ENCODE data around the gene UCKL1.
A peak's percentile ranks its signal among the peaks of the same experiment; 100 is the strongest.
"Not testable (repeated sequence)": the region's sequence is repeated elsewhere in the genome, so short reads cannot be mapped to it uniquely, and the experiment has no call there.

UCKL1 gene

GRCh38 chr20:63972312-63973159 lies 16.3 kb upstream of the UCKL1 start:
- DNase-seq: no peak

- not testable (repeated sequence) for DNase-seq
These were observed 15.7 kb upstream of the UCKL1 start for GRCh38 chr20:63971960-63972311.

- no peak for DNase-seq
These were observed 14.7 kb upstream of the UCKL1 start for GRCh38 chr20:63970714-63971431.

DNA sequence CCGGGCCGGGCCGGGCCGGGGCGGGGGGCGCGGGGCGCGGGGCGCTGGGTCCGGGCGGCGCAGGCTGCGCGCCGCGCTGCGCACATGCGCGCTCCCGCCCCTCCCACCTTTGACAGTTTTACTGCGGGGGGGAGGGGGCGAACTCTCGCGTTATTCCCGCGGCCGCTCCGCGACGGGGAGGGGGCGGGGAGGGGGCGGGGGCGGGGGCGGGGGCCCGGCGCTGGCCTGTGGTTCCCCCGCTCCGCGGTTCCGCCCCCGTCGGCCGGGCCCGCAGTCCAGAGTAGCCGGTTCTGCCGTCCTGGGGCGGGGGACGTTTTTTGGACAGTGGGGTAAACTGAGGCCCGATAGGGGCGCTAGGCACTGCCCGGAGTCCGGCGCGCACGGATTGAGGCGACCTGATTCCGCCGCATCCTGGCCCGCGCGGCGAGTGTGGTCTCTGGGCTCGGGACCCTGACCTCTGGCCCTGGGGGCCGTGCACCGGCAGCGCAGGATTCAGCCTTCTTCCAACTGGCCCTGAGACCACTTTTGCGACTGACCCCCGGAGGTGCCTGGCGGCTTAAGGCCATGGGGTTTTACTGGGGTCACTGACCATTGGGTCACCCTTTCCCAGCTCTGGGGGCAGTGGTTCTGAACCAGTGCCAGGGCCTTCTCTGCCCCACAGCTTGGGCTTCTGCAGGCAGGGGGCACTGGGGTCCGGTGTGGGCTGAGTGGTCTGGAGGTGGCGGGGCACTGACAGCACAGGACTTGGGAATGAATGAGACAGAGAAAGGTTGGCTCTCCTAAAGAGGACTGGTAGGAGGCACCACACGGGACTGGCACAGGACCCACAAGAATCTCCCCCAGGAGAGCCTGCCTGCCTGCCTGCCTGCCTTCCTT lies 13.9 kb upstream of the UCKL1 start, which contains the start of gene ZNF512B:
Gene ZNF512B, minus strand, starts transcription at position 93 of the 876 bp plus-strand sequence. CDS start 1,980 bp downstream, outside the sequence.
- peak in 4 of 5 donors; percentile 37 to 65 (median 58) for DNase-seq

DNA sequence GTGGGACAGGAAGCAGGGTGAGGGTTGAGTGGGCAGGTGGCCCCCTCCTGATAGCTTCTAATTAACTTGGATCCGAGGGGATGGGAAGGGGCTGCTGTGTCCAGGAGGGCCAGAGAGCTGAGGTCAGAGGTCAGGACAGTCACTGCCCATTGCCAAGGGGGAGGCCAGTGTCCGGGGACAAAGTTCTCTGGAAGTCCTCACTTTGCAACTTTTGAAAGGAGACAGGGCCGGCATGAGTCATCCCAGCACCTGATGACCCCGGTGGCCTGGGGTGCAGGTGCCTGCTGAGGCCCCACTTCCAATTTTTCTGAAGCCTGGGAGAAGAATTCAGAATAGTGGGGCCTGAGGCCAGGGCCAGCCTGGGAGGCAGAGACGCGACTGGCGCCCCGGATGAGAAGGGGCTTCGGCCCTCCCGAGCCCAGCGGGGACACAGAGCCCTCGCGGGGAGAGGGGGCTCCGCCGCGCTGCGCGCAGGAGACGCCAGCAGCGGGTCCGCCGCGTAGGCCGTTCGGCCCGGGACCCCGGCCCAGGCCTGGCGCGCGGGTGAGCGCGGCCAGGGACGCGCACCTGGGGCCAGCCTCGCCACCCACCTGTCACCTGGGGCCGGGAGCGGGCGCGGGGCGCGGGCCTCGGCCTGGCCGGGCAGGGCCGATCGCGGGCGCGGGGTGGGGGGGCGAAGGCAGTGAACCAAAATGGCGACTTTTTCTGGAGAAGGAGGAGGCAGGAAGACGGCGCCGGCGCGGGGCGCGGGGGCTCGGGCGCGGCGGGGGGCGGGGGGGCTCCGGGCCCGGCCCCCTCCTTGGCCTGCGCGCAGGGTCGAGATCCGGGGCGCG lies 12.9 kb upstream of the UCKL1 start:
- peak in 3 of 5 donors; percentile 9 to 43 (median 31) for DNase-seq

DNA sequence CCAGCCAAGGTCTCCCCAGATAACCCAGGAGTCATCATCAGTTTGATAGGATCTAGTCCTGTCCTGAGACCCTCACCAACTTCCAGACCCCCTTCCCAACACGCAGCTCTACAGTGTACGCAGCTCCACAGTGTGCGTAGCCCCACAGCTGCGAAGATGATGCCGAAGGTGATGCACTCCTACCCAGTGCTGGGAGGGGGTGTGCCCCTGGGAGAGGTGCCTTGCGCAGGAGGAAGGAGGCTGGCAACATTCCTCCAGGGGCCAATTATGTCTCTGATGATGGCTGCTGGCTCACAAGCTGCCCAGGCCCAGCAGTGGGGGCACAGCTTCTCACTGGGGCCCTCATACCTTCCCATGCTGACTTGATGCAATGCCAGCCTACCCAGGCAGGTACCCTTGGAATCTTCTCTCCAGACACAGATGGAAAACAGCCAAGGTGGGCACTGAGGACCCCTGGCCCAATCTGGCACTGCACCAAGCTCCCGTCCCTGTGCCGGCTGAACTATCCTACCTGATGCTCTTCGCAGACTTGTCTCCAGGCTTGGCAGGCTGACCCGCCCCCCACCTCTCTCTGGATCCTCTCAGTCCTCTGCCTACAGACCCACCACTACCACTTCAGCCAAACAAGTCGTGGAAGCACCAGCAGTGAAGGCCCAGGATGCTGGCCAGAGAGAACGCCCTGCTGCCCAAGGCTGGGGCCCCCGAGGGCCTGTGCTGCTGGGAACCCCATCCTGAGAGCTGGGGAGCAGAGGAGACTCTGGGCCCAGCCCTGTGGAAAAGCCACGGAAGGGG lies 12.1 kb upstream of the UCKL1 start:
- DNase-seq: no peak

DNA sequence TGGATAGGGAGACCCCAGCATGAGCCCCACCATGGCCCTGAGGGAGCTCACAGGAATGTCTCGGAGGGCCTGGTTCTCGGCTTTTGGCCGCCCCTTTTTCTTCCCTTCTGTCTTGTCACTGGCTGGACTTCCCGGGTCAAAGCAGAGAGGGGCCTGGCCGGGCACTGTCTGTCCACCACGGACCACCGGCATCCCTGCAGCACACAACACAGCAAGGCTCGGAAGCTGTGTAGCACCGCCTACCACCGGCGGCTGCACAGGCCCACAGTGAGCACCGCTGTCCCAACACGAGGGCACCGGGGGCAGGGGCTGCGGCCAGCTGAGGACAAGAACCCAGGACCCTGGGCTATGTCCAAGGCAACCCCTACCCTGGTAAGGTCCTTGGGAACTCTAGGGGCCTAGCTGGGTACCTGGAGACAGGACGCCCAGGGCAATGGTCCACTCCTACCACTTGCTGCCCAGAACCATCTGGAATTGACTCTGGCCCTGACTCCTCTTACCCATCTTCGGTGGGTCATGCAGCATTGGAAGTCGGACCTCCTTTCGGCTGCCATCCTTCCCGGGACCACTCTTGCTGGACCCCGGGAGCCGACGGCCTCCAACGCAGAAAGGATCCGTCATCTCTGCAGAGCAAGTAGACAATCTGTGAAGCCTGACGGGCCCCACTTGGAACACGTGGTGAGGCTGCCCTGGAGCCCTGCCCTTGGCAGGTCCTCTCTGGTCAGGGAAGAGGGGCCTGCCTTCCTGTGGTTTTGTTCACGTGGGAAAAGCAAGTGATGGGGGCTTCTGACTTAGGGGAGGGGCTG lies 11.3 kb upstream of the UCKL1 start:
- DNase-seq: no peak

DNA sequence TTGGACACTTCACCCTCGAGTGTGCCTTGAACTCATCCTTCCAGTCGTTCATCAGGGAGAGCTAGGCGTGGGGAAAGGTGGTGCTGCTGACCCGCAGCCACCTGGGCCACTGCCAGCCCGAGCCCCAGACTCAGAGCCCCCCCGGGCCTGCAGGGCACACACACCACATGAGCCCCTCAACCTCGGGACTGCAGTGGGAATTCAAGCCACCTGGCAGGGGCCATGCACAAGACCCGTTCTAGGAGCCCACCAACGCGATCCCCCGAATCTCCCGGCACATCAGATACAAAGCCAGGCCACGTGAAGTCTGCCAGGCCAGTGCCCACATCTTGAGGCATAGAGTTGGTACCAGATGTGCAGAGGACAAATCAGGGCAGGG lies 10.7 kb upstream of the UCKL1 start:
- DNase-seq: no peak

DNA sequence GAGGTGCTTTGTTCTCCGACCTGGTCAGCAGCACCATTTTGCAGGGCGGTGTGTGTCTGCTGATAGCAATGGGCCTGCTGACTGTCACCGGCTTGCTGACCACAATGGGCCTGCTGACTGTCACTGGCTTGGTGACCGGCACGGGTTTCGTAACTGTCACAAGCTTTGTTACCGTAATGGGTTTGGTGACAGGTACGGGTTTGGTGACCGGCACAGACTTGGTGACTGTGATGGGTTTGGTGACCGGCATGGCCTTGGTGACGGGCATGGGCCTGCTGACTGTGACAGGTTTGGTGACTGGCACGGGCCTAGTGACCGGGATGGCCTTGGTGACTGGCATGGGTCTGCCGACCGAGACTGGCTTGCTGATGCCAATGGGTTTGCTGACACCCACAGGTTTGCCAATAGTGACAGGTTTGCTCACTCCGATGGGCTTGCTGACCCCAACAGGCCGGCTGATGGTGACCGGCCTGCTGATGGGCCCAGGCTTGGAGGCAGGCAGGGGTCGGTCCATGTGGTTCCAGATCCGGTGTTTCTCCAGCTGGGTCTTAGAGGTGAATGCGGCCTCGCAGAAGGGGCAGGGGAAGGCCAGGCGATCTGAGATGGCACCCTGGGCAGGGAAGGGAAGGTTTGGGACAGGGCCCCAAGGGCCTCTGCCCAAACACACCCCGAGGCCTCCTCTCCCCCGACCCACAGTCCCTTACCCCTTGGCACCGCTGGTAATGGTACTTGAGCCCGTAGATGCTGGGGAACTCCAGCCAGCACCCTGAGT lies 10.1 kb upstream of the UCKL1 start:
- DNase-seq: peak in 1 of 5 donors; percentile 1

- peak in 1 of 5 donors; percentile 4 for DNase-seq
These were observed 8.2 kb upstream of the UCKL1 start for GRCh38 chr20:63964412-63964811.

DNA sequence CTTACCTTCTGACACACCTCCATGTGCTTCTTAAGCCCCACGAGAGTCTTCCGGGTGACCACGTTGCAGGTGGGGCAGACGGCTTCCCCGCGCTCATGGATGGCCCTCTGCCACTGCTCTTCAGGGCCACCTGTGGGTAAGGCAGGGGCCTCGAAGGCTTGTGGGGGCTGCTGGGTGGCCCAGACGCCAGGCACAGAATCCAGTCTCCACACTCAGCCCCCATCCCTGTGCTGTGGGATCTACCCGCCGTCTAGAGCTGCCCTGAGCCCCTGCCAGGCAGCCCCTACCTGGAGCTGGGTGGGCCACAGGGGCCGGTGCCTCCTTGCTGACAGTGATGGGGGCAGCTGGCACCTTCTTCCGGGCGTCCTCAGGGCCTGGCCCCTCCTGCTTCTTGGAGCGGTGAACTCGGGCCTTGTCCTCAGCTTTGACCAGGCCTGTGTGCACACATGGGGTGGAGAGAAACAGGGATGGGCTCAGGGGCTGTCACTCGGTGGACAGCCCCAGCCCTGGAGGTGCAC lies 7.6 kb upstream of the UCKL1 start:
- DNase-seq: peak in 1 of 5 donors; percentile 1

DNA sequence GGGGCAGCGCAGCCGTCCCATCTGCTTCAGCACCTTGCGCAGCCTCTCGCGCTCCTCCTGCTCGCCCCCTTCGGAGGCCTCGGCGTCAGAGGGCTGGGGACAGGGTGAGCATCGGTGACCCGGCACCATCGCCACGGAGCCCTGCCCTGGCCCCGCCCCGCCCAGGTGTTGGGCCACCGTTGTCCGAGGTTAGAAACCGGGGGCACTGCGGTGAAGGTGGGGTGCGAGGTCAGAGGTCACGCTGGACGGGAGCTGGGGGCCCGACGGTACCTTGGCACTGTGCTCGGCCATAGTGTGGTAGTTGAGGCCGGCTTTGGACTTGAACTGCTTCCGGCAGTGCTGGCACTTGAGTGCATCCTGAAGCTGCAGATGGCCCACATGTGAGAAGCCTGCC lies 7.1 kb upstream of the UCKL1 start:
- DNase-seq: no peak

- DNase-seq: no peak
These were observed 6.5 kb upstream of the UCKL1 start for GRCh38 chr20:63962426-63963347.

DNA sequence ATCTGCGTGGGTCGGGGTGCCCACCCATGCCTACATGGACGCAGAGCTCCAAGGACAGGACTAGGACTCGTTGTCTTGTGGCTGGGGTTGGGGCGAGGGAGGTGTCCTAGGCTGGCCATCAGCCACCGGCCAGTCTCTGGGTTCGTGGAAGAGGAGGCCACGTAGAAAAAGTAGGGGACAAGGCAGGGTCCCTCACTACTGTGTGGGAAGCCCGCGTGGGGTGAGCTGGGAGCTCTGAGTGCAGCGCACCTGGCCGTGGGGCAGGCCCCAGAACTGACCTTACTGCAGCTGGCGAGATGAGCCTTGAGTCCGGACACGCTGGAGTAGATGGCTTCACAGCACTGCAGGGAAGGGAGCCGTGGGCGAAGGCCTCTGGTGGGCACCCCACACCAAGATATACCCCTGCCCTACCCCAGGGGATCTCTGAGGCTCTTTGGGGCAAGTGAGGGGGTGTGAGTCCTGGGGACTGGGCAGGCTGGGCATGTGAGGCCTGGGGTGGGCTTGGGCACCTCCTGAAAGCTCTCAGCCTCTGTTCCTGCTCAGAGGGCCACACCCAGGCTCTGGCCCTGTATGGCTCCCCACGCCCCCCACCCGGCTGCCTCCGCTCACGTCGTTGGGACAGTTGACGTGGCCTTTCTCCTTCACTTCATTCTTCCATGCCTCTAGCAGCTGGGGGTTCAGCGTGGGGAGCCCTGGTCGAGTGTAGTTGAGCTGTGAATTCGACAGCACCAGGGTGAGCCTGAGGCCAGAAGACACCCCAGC lies 5.6 kb upstream of the UCKL1 start:
- no peak for DNase-seq

GRCh38 chr20:63960654-63961621 lies 4.7 kb upstream of the UCKL1 start:
- DNase-seq: not testable (repeated sequence)

DNA sequence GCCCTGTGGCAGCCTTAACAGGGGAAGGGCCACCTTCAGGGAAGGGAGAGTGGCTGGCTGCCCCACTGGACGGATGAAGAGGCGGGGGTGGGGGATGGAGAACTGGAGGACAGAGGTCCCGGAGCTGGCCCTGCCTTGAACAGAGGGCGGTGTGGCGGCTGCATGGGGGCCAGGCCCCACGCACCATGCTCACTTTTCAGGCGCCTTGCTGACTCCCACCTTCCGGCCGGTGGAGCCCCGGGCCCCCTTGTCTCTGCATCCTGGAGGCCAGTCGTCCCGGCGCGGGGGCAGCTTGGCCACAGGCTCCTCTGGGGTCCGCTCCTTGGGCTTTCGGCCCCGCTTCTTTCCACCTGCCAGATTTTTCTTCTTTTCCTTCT lies 3.5 kb upstream of the UCKL1 start:
- DNase-seq: no peak
